ENCODE measurements around the gene AVP.

Gene AVP

GRCh38 chr20:3106185-3106584 is 21.7 kb upstream of the AVP start:
- TF ChIP-seq CTCF (IDR thresholded peaks at IDR 0.05; ENCODE audit: low read depth, low read length) = no peak
- H3K4me3 ChIP-seq (ENCODE audit: low read depth, low read length) = no peak overlapping the region

- H3K4me3 ChIP-seq (ENCODE audit: low read depth, low read length) = no peak overlapping the region
- TF ChIP-seq CTCF (IDR thresholded peaks at IDR 0.05; ENCODE audit: low read depth, low read length) = no peak
Observed at GRCh38 chr20:3105256-3106137, 21.0 kb upstream of the AVP start.

- no peak for TF ChIP-seq CTCF (IDR thresholded peaks at IDR 0.05; ENCODE audit: low read depth, low read length)
- no peak overlapping the region for H3K4me3 ChIP-seq (ENCODE audit: low read depth, low read length)
Observed at GRCh38 chr20:3103369-3104032, 19.0 kb upstream of the AVP start.

GRCh38 chr20:3102575-3103368 is 18.2 kb upstream of the AVP start:
- H3K4me3 ChIP-seq (ENCODE audit: low read depth, low read length) = no peak overlapping the region
- no peak for TF ChIP-seq CTCF (IDR thresholded peaks at IDR 0.05; ENCODE audit: low read depth, low read length)

- no peak for TF ChIP-seq CTCF (IDR thresholded peaks at IDR 0.05; ENCODE audit: low read depth, low read length)
- no peak overlapping the region for H3K4me3 ChIP-seq (ENCODE audit: low read depth, low read length)
Observed at GRCh38 chr20:3101737-3102574, 17.4 kb upstream of the AVP start.

GRCh38 chr20:3101251-3101650 is 16.7 kb upstream of the AVP start:
- H3K4me3 ChIP-seq (ENCODE audit: low read depth, low read length) = no peak overlapping the region
- TF ChIP-seq CTCF (IDR thresholded peaks at IDR 0.05; ENCODE audit: low read depth, low read length) = no peak

All from WI38 (cell line).